B cell (primary cell): ENCODE results near the gene SLC2A3. TPM values are rescaled to one million over a fixed set of nuclear protein-coding genes. Genes with fewer than 3 reads are reported as not detected.

Experiments
- ATAC-seq: fragments of 200-7000 bp; cut with Tn5 transposase; one replicate; pipeline ENCODE4 v1.10.0; 2021; ENCODE audit warnings: low read depth, mild to moderate bottlenecking, moderate number of reproducible peaks, moderate library complexity
- CTCF ChIA-PET: fragments of 350-600 bp; sonication (Branson Sonifier 250); formaldehyde crosslinking; loops from one replicate; lab custom pipeline; 2021; ENCODE audit warnings: antibody characterized with exemption, inconsistent platforms; lab: Charles Lee
- POLR2A ChIA-PET: fragments of 350-600 bp; sonication (Branson Sonifier 250); formaldehyde crosslinking; loops from one replicate; lab custom pipeline; 2021; ENCODE audit warnings: antibody characterized with exemption; lab: Charles Lee
- DNase-seq: peaks from one replicate; pipeline ENCODE4 v3.0.0; 2013
- H2AFZ ChIP-seq: 2 replicates; pipeline ENCODE4 v1.6.1; 2012; ENCODE audit warnings: mild to moderate bottlenecking, low read depth, low read length; ENCODE audit not compliant: insufficient read depth, poor library complexity, severe bottlenecking
- H3K27ac ChIP-seq, 2 donors: 1 replicate in 1 of 2; 2 replicates in 1 of 2; pipeline ENCODE4 v1.5.1; 2012 to 2013; ENCODE audit warnings: low read length in 2 of 2, mild to moderate bottlenecking in 2 of 2, moderate library complexity in 1 of 2
- H3K27me3 ChIP-seq, 4 experiments: fragments of 200-600 bp in 1 of 4; sonication (generic) in 1 of 4; replicated peaks in 1 of 4; 1 replicate in 2 of 4; 2 replicates in 2 of 4; pipeline versions ENCODE4 v1.6.1 to v1.7.0; 2013 to 2016; ENCODE audit warnings: low read length in 3 of 4, mild to moderate bottlenecking in 2 of 4, mixed read lengths in 1 of 4, moderate library complexity in 1 of 4; ENCODE audit not compliant: insufficient read depth in 4 of 4, control insufficient read depth in 3 of 4; ENCODE audit errors: control extremely low read depth in 1 of 4
- H3K36me3 ChIP-seq, 2 experiments: replicated peaks in 1 of 2; 1 replicate in 1 of 2; 2 replicates in 1 of 2; pipeline versions ENCODE4 v1.6.1 to v1.7.1; 2013; ENCODE audit warnings: low read length in 1 of 2; ENCODE audit not compliant: insufficient read depth in 2 of 2, control insufficient read depth in 1 of 2; ENCODE audit errors: control extremely low read depth in 1 of 2, extremely low read depth in 1 of 2
- H3K4me1 ChIP-seq, 2 donors: fragments of 200-600 bp in 1 of 2; sonication (generic) in 1 of 2; 1 replicate in 1 of 2; 2 replicates in 1 of 2; pipeline versions ENCODE4 v1.5.1 to v1.6.1; 2013 to 2017; ENCODE audit warnings: low read length in 2 of 2; ENCODE audit not compliant: control insufficient read depth in 2 of 2, insufficient read depth in 2 of 2
- H3K4me2 ChIP-seq: replicated peaks from 2 replicates; pipeline ENCODE3; 2012; ENCODE audit warnings: mild to moderate bottlenecking, low read depth, low read length; ENCODE audit not compliant: poor library complexity, severe bottlenecking
- H3K4me3 ChIP-seq, 5 experiments: fragments of 200-600 bp in 1 of 5; sonication (generic) in 1 of 5; 1 replicate in 3 of 5; 2 replicates in 2 of 5; pipeline versions ENCODE4 v1.5.1 to v1.7.0; 2011 to 2016; ENCODE audit warnings: low read length in 4 of 5, mild to moderate bottlenecking in 4 of 5, low read depth in 2 of 5, control low read depth in 1 of 5, moderate library complexity in 1 of 5; ENCODE audit not compliant: insufficient read depth in 1 of 5; ENCODE audit errors: control extremely low read depth in 1 of 5, extremely low read depth in 1 of 5
- H3K79me2 ChIP-seq: fragments of 200-600 bp; sonication (generic); one replicate; pipeline ENCODE4 v1.6.0; 2016; ENCODE audit warnings: low read length; ENCODE audit not compliant: control insufficient read depth, insufficient read depth
- H3K9ac ChIP-seq: fragments of 200-600 bp; sonication (generic); 2 replicates; pipeline ENCODE4 v1.6.1; 2017; ENCODE audit warnings: mild to moderate bottlenecking, low read length, moderate library complexity
- H3K9me3 ChIP-seq, 3 donors: one replicate each; pipeline versions ENCODE4 v1.6.1 to v1.7.1; 2013; ENCODE audit warnings: low read length in 2 of 3; ENCODE audit not compliant: control insufficient read depth in 2 of 3, insufficient read depth in 1 of 3; ENCODE audit errors: control extremely low read depth in 1 of 3
- H4K20me1 ChIP-seq: 2 replicates; pipeline ENCODE4 v1.6.0; 2012; ENCODE audit warnings: mild to moderate bottlenecking, low read length; ENCODE audit not compliant: insufficient read depth, control insufficient read depth, poor library complexity, severe bottlenecking
- H3K27ac Mint-ChIP-seq: one replicate; pipeline ENCODE4 v1.8.0; 2021; ENCODE audit warnings: mixed read lengths
- H3K27me3 Mint-ChIP-seq: one replicate; pipeline ENCODE4 v1.8.0; 2021; ENCODE audit warnings: mixed read lengths
- H3K4me1 Mint-ChIP-seq: one replicate; pipeline ENCODE4 v1.8.0; 2021; ENCODE audit warnings: mixed read lengths
- H3K4me3 Mint-ChIP-seq: one replicate; pipeline ENCODE4 v1.8.0; 2021; ENCODE audit warnings: mixed read lengths
- H3K9me3 Mint-ChIP-seq: one replicate; pipeline ENCODE4 v1.8.0; 2022; ENCODE audit warnings: mixed read lengths; ENCODE audit not compliant: insufficient read depth
- EZH2 ChIP-seq: IDR thresholded peaks from 2 replicates; pipeline ENCODE4 v1.6.1; 2012; ENCODE audit warnings: borderline replicate concordance, low read depth, mild to moderate bottlenecking, moderate library complexity, low read length; ENCODE audit not compliant: insufficient read depth, poor library complexity, severe bottlenecking
- WGBS: methylation state at CpG from one replicate; pipeline ENCODE4 v1.1.5; 2013; ENCODE audit warnings: missing lambda C conversion rate; ENCODE audit not compliant: insufficient coverage; 5-methylcytosine and 5-hydroxymethylcytosine counted together
- intact Hi-C: fragments of 100-400 bp; cut with micrococcal nuclease; formaldehyde crosslinking; loops from one replicate; pipeline ENCODE4 v1.10.0; 2022
- polyA plus RNA-seq: library from polyadenylated mRNA; depleted of rRNA; stranded (reverse); fragments of >200 nt; gene quantifications from 2 replicates; pipeline ENCODE4 v1.2.3, GENCODE V29; 2012
- total RNA-seq, 2 donors: library from RNA; stranded (reverse); fragments of 120-200 nt in 1 of 2; gene quantifications; 1 replicate in 1 of 2; 2 replicates in 1 of 2; pipeline versions ENCODE4 v1.2.3 to v1.2.4, GENCODE V29; 2013 to 2022
- TF ChIP-seq, protein P1 (sequence below): fragments of 200-600 bp; IDR thresholded peaks from one replicate; pipeline ENCODE4 v1.8.0; 2022; ENCODE audit warnings: antibody characterized with exemption, mild to moderate bottlenecking

Gene SLC2A3
- total and polyA plus RNA-seq, 2 donors (not counting 1 experiment from before 2014, with no cell fraction given), result 215 to 284 TPM

DNA sequence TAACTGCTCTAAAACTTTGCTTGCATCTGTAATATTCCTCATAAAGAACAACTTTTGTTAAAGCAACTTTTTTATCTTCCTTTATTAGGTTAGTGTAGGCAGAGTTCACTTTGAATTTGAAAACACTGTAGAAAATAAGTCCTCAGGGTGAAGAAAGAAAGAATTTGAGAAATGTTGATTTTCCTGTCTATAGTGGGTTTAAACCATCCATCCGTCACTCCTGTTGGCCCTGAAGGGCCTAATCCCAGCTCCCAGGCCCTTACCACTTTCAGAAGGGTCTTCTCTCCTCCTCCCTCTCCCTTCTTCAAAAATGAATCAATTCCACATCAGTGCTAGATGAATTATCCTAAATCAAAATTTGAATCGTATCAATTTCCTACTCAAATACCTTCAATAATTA lies 4.9 kb upstream of the SLC2A3 start:
- H3K9me3 ChIP-seq, result no peaks in the 10 kb centered on the region
- TF ChIP-seq, protein P1, sequence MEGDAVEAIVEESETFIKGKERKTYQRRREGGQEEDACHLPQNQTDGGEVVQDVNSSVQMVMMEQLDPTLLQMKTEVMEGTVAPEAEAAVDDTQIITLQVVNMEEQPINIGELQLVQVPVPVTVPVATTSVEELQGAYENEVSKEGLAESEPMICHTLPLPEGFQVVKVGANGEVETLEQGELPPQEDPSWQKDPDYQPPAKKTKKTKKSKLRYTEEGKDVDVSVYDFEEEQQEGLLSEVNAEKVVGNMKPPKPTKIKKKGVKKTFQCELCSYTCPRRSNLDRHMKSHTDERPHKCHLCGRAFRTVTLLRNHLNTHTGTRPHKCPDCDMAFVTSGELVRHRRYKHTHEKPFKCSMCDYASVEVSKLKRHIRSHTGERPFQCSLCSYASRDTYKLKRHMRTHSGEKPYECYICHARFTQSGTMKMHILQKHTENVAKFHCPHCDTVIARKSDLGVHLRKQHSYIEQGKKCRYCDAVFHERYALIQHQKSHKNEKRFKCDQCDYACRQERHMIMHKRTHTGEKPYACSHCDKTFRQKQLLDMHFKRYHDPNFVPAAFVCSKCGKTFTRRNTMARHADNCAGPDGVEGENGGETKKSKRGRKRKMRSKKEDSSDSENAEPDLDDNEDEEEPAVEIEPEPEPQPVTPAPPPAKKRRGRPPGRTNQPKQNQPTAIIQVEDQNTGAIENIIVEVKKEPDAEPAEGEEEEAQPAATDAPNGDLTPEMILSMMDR, result no peak
- TF ChIP-seq EZH2, result no peak
- Mint-ChIP-seq H3K27ac (peak overlapping the region; percentile 10), H3K4me1 (no peaks in the 10 kb centered on the region), H3K9me3 (no peaks in the 10 kb centered on the region), H3K4me3 (no peak overlapping the region), H3K27me3 (no peaks in the 10 kb centered on the region)
- H3K79me2 ChIP-seq, result peaks cover 6% of the 10 kb centered on the region
- ATAC-seq, result no peak
- H3K4me2 ChIP-seq, result no peak overlapping the region
- H2AFZ ChIP-seq, result no peak overlapping the region
- intact Hi-C loops, result no loop called here
- no peaks in the 10 kb centered on the region for H4K20me1 ChIP-seq
- no peak for DNase-seq
- no peaks in the 10 kb centered on the region for H3K27me3 ChIP-seq
- CTCF ChIA-PET, result interaction anchor here (1.4 kb wide), 1 partner anchor 20 kb away, joined by 6 read pairs; no protein-coding TSS in a partner anchor
- no peak overlapping the region for H3K4me3 ChIP-seq
- H3K36me3 ChIP-seq, result no peaks in the 10 kb centered on the region
- no CpG with 5 or more reads among the region's 2 CpGs for WGBS
- POLR2A ChIA-PET, result no interaction called here
- H3K9ac ChIP-seq, result no peak overlapping the region
- peaks cover 4 to 10% of the 10 kb centered on the region in 2 donors for H3K4me1 ChIP-seq
- no peak overlapping the region for H3K27ac ChIP-seq

DNA sequence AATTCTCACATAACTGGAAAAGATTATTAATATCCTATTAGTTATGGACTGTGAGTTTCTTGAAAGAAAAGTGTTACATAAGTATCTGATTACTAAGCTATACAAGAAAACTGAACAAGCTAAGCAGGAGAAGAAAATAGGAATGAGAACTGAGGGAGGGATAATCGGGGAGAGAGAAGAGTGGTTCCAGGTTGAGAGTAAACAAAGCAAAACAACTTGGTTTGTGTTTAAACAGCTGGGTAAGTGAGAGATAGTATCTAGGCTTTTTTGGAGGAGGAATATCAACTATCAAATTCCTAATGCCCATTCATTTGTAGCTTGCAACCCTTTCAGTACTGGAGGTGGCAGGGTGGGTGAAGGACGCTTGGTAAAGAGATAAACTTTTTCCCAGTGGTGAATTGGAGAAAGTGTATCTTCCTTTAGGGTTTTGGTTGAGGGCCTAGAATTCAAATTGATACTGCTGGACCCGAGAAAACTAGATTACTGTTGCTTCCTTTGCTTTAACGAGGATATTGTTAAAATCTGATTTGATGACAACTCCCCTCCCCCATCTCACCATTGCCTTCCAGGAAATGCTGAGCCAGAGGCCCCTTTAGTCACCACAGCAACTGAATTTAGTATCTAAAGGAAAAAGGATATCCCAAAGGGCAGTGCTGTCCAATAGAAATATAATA lies 2.0 kb upstream of the SLC2A3 start:
- Histone ChIP-seq H3K79me2 (peaks cover 35% of the 10 kb centered on the region), H3K9ac (no peak overlapping the region), H3K4me2 (no peak overlapping the region), H3K9me3 (no peaks in the 10 kb centered on the region), H4K20me1 (peaks cover 13% of the 10 kb centered on the region), H3K4me1 (peaks cover 20 to 36% of the 10 kb centered on the region in 2 donors), H2AFZ (peak overlapping the region; percentile 5), H3K36me3 (peaks cover 4 to 10% of the 10 kb centered on the region in 2 experiments), H3K27ac (peak overlapping the region in 1 of 2 donors; percentile 19), H3K27me3 (no peaks in the 10 kb centered on the region), H3K4me3 (no peak overlapping the region)
- H3K9me3 Mint-ChIP-seq, result no peaks in the 10 kb centered on the region
- H3K27me3 Mint-ChIP-seq, result no peaks in the 10 kb centered on the region
- H3K4me3 Mint-ChIP-seq, result no peak overlapping the region
- ATAC-seq (no peak), DNase-seq (peak; percentile 23)
- no peaks in the 10 kb centered on the region for H3K4me1 Mint-ChIP-seq
- TF ChIP-seq, protein P1, result no peak
- TF ChIP-seq EZH2, result no peak
- ChIA-PET POLR2A (interaction anchor here (3.4 kb wide), 1 partner anchor 23 kb away, joined by 49 read pairs; no protein-coding TSS in a partner anchor), CTCF (interaction anchor here (0.7 to 7.9 kb wide), 2 partner anchors 23 to 1184 kb away, joined by 3 to 221 read pairs; no protein-coding TSS in a partner anchor)
- 90% methylated on average over 2 of the region's 4 CpGs for WGBS
- intact Hi-C loops, result no loop called here
- H3K27ac Mint-ChIP-seq, result peak overlapping the region; percentile 0
